Loucy (cell line): ENCODE results near the gene AGPAT3.

Source experiments
- EZH2phosphoT487 ChIP-seq: fragments of 200-600 bp; IDR thresholded peaks from 2 replicates; pipeline ENCODE4 v1.6.1; 2018; ENCODE audit warnings: antibody characterized with exemption, mild to moderate bottlenecking, moderate library complexity, borderline replicate concordance
- TF ChIP-seq, protein P1 (sequence below): fragments of 200-600 bp; sonication (generic); conservative IDR thresholded peaks from 2 replicates; pipeline ENCODE4 v1.5.1; 2014; ENCODE audit warnings: mild to moderate bottlenecking, antibody characterized with exemption, low read length

DNA sequence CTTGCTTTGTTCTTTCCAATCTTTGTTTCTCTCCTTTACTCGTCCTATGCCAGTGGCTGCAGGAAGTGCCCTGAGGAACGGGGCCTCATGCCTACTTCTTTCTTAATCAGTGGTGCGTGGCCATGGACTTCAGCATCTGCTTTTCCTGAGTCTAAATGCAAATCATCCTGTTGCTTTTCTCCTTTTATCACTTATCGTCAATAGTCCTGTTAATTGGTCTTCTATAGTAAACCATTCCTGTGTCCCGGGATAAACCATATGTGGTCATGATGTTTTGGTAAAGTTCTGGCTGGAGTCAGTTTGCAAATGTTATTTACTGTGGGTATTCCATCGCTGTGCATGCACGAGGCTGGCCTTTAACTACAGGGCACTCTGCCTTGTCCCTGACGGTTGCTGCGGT, 47.5 kb downstream of the AGPAT3 start:
- TF ChIP-seq, protein P1, sequence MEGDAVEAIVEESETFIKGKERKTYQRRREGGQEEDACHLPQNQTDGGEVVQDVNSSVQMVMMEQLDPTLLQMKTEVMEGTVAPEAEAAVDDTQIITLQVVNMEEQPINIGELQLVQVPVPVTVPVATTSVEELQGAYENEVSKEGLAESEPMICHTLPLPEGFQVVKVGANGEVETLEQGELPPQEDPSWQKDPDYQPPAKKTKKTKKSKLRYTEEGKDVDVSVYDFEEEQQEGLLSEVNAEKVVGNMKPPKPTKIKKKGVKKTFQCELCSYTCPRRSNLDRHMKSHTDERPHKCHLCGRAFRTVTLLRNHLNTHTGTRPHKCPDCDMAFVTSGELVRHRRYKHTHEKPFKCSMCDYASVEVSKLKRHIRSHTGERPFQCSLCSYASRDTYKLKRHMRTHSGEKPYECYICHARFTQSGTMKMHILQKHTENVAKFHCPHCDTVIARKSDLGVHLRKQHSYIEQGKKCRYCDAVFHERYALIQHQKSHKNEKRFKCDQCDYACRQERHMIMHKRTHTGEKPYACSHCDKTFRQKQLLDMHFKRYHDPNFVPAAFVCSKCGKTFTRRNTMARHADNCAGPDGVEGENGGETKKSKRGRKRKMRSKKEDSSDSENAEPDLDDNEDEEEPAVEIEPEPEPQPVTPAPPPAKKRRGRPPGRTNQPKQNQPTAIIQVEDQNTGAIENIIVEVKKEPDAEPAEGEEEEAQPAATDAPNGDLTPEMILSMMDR, result no peak
- TF ChIP-seq EZH2phosphoT487, result no peak
